ENCODE results near the gene NKTR. TPM values are rescaled to one million over a fixed set of nuclear protein-coding genes. Genes with fewer than 3 reads are reported as not detected.

Gene NKTR
- total RNA-seq, 1 experiment from 2014 or later = 53.1 TPM

DNA sequence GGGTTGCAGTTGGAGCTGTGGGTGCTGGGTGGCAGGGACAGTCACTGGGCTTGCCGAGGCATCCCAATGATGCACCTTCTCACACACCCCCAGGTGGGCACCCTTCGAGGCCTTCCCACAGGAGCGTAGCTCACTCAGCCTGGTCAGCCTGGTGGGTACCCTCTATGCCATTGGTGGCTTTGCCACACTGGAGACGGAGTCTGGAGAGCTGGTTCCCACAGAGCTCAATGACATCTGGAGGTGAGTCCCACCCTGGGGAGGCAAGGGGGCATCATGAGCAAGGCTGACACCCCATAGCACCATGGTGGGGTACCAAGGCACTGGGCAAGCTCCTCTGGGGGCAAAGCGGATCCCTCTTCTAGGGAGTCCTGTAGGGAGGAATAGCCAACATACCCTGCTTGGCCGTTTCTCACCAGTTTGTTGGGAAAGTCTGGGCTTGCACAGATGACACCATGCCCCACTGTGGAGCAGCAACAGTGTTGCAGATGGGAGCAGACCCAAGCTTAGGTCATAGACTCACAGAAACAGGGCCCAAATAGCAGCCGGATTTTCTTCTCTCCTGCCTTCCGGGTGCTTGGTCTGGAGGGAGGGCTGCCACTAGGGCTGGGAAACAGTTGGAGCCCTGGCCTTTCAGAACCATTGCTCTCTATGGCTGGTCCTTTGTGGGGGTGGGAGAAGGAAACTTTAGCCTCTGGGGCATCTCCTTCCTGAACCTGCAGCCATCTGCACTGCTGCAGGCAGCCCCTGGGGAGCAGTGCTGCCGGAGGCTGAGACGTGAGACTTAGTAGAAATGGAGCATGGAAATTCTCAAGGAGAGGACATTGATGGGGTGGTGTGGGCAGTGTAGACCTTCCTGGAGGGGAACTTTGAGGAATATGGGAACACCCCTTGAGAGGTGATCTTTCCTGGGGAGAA, 90.5 kb downstream of the NKTR start:
- intact Hi-C loops (cut with micrococcal nuclease; ENCODE audit: unreplicated experiment) = no loop called here
- TF ChIP-seq, protein P1, sequence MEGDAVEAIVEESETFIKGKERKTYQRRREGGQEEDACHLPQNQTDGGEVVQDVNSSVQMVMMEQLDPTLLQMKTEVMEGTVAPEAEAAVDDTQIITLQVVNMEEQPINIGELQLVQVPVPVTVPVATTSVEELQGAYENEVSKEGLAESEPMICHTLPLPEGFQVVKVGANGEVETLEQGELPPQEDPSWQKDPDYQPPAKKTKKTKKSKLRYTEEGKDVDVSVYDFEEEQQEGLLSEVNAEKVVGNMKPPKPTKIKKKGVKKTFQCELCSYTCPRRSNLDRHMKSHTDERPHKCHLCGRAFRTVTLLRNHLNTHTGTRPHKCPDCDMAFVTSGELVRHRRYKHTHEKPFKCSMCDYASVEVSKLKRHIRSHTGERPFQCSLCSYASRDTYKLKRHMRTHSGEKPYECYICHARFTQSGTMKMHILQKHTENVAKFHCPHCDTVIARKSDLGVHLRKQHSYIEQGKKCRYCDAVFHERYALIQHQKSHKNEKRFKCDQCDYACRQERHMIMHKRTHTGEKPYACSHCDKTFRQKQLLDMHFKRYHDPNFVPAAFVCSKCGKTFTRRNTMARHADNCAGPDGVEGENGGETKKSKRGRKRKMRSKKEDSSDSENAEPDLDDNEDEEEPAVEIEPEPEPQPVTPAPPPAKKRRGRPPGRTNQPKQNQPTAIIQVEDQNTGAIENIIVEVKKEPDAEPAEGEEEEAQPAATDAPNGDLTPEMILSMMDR (conservative IDR thresholded peaks at IDR 0.05; ENCODE audit: low read depth, low read length) = no peak
- TF ChIP-seq EZH2 (IDR thresholded peaks at IDR 0.05; ENCODE audit: borderline replicate concordance, low read depth, low read length, poor library complexity, severe bottlenecking) = no peak

DNA sequence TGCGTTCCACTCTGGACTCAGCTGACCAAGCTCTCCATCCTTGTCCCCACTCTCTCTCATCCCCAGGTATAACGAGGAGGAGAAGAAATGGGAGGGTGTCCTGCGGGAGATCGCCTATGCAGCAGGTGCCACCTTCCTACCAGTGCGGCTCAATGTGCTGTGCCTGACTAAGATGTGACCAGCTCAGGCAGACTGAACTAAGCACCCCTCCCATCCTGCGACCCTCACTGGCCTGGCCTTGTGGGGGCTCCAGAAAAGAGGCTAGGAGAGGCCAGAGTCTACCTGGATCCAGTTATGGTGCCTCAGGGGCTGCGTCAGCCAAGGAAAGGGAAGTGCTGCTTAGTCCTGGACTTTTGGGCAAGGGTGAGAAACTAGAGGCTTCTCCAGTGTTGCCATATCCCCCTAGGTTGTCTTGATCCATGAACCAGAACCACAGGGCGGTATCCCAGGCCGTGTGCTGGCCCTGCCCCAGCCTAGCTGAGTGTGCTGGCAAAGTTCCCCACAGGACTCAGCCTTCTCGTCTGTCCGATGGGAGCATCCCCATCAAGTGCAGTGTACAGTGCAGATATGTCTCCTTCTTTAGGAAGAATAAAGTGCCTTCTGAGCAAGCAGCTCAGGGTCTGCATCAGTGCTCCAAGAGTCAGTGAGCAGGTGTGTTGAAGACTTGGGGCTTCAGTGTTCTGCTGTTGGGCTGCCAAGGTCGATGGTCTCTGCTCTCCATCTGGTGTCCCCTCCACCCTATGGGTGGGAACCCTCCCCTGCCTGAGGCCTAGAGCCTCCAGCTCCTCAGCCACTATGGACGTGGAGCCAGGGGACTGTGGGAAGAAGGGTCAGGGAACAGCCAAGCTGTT, 91.6 kb downstream of the NKTR start:
- no peak for DNase-seq (ENCODE audit: low spot score)
- no peaks in the 10 kb centered on the region for H3K4me1 ChIP-seq (ENCODE audit: insufficient read depth, low read length, poor library complexity, severe bottlenecking)
- intact Hi-C loops (cut with micrococcal nuclease; ENCODE audit: unreplicated experiment) = no loop called here
- no TSS peak for BruUV-seq (replicated peaks)
- H3K4me3 ChIP-seq (ENCODE audit: low read depth, low read length, poor library complexity, severe bottlenecking) = no peak overlapping the region
- TF ChIP-seq, protein P1 (conservative IDR thresholded peaks at IDR 0.05; ENCODE audit: low read depth, low read length) = no peak
- TF ChIP-seq EZH2 (IDR thresholded peaks at IDR 0.05; ENCODE audit: borderline replicate concordance, low read depth, low read length, poor library complexity, severe bottlenecking) = no peak
- no peak overlapping the region for H3K27ac ChIP-seq (ENCODE audit: low read depth, low read length, poor library complexity, severe bottlenecking)
- ChIA-PET CTCF (no interaction called here), POLR2A (ENCODE audit: low non-redundant PET) (no interaction called here)
- H3K36me3 ChIP-seq (ENCODE audit: insufficient read depth, low read length, poor library complexity, severe bottlenecking) = no peaks in the 10 kb centered on the region
- H3K9me3 ChIP-seq (ENCODE audit: low read depth, low read length, poor library complexity, severe bottlenecking) = no peaks in the 10 kb centered on the region
- no peaks in the 10 kb centered on the region for H3K27me3 ChIP-seq (replicated peaks; ENCODE audit: insufficient read depth, low read depth, low read length, poor library complexity)

More for the DNA sequence above, 90.5 kb downstream of the NKTR start:
- H3K4me1 ChIP-seq (ENCODE audit: insufficient read depth, low read length, poor library complexity, severe bottlenecking) = no peaks in the 10 kb centered on the region
- H3K4me3 ChIP-seq (ENCODE audit: low read depth, low read length, poor library complexity, severe bottlenecking) = no peak overlapping the region
- POLR2A ChIA-PET (ENCODE audit: low non-redundant PET) = no interaction called here
- no peak overlapping the region for H3K27ac ChIP-seq (ENCODE audit: low read depth, low read length, poor library complexity, severe bottlenecking)
- H3K36me3 ChIP-seq (ENCODE audit: insufficient read depth, low read length, poor library complexity, severe bottlenecking) = no peaks in the 10 kb centered on the region
- H3K9me3 ChIP-seq (ENCODE audit: low read depth, low read length, poor library complexity, severe bottlenecking) = no peaks in the 10 kb centered on the region
- BruUV-seq (replicated peaks) = no TSS peak
- CTCF ChIA-PET = no interaction called here
- no peak for DNase-seq (ENCODE audit: low spot score)
- H3K27me3 ChIP-seq (replicated peaks; ENCODE audit: insufficient read depth, low read depth, low read length, poor library complexity) = no peaks in the 10 kb centered on the region

DNA sequence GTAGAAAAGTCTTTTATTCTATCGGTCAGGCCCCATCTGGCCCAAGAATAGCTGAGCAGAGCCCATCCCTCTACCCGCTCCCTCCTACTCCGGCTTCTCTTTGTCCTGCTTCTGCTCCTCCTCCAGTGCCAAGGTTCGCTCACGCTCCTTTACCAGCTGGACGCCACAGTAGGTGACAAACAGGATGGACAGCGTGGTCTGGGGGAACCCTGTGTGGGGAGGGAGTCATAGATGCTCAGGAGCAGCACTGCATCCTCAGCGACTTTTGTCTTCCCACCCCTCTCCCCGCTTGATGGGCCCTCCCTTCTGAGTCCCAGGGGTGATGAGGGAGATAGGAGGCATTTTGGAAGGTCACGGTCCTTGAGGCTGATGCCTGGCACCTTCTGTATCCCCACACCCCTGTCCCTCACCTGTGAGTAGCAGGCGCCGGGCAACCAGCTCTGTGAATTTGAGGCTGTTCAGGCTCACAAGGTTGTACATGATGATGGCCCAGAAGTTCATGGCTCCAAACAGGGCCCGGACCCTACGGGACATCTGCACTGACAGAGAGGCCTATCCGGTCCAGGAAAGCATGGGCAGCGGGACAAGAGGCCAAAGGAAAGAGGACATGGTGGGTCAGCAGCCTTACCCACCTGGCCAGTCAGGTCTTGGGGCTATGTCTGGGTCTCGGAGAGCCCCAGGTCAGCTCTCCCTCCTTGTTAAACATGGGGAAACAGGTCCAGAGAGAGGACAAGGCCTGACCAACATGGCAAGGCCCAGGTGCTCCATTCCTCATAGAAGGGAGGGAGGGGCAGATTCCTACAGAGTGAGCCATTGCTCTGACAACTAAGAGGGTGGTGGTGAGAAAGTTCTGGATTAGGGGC, 92.4 kb downstream of the NKTR start:
- no TSS peak for BruUV-seq (replicated peaks)
- no peak overlapping the region for H3K27ac ChIP-seq (ENCODE audit: low read depth, low read length, poor library complexity, severe bottlenecking)

More for the DNA sequence above, 92.4 kb downstream of the NKTR start:
- no peaks in the 10 kb centered on the region for H3K36me3 ChIP-seq (ENCODE audit: insufficient read depth, low read length, poor library complexity, severe bottlenecking)
- no peaks in the 10 kb centered on the region for H3K27me3 ChIP-seq (replicated peaks; ENCODE audit: insufficient read depth, low read depth, low read length, poor library complexity)
- H3K4me3 ChIP-seq (ENCODE audit: low read depth, low read length, poor library complexity, severe bottlenecking) = no peak overlapping the region
- ChIA-PET POLR2A (ENCODE audit: low non-redundant PET) (no interaction called here), CTCF (no interaction called here)
- no peaks in the 10 kb centered on the region for H3K4me1 ChIP-seq (ENCODE audit: insufficient read depth, low read length, poor library complexity, severe bottlenecking)
- no peaks in the 10 kb centered on the region for H3K9me3 ChIP-seq (ENCODE audit: low read depth, low read length, poor library complexity, severe bottlenecking)
- intact Hi-C loops (cut with micrococcal nuclease; ENCODE audit: unreplicated experiment) = no loop called here
- no peak for TF ChIP-seq EZH2 (IDR thresholded peaks at IDR 0.05; ENCODE audit: borderline replicate concordance, low read depth, low read length, poor library complexity, severe bottlenecking)
- TF ChIP-seq, protein P1 (conservative IDR thresholded peaks at IDR 0.05; ENCODE audit: low read depth, low read length) = no peak
- no peak for DNase-seq (ENCODE audit: low spot score)

All from A673 (cell line).